ENCODE results near the gene PDE8B. TPM values are rescaled to one million over a fixed set of nuclear protein-coding genes. Genes with fewer than 3 reads are reported as not detected.

Gene PDE8B
- total and polyA plus RNA-seq, 2 donors (not counting 1 experiment from before 2014, with no cell fraction given), result 0.07 TPM; not detected in 1

DNA sequence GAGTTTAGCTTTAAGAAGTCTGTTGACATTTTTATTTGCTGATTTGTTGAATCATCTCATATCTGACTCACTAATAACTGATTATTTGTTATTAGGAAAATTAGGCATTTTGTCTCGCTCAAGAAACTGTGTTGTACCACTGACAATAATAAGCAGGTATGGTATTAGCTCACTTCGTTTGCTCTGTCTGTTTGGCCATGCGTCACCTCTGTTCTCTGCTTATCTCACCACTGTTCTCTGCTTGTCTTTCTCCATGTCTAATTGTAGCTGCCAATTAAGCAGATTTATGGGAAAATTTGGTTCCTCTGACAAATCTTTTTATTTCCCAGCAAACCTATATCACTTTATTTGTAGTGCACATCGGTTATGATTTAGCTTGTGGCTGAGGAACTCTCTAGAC lies 142.8 kb downstream of the PDE8B start:
- ChIA-PET POLR2A (no interaction called here), CTCF (no interaction called here)
- Mint-ChIP-seq H3K4me1 (peaks cover 7% of the 10 kb centered on the region), H3K4me3 (no peak overlapping the region), H3K27ac (no peak overlapping the region), H3K9me3 (ENCODE audit: insufficient read depth) (no peaks in the 10 kb centered on the region), H3K27me3 (no peaks in the 10 kb centered on the region)
- H3K27me3 ChIP-seq (replicated peaks in 1 of 4; ENCODE audit: control extremely low read depth in 1 of 4, control insufficient read depth in 3 of 4, insufficient read depth in 4 of 4, low read length in 3 of 4), result peaks cover 0 to 2% (median 0%) of the 10 kb centered on the region in 4 experiments
- DNase-seq, result no peak
- H3K9ac ChIP-seq (ENCODE audit: low read length), result no peak overlapping the region
- no peak for ATAC-seq (ENCODE audit: low read depth)
- WGBS (ENCODE audit: insufficient coverage), result 100% methylated on average over 2 of the region's 4 CpGs
- no peak overlapping the region for H3K4me3 ChIP-seq (ENCODE audit: control extremely low read depth in 1 of 5, extremely low read depth in 1 of 5, insufficient read depth in 1 of 5, low read depth in 2 of 5, low read length in 4 of 5)
- TF ChIP-seq, protein P1, sequence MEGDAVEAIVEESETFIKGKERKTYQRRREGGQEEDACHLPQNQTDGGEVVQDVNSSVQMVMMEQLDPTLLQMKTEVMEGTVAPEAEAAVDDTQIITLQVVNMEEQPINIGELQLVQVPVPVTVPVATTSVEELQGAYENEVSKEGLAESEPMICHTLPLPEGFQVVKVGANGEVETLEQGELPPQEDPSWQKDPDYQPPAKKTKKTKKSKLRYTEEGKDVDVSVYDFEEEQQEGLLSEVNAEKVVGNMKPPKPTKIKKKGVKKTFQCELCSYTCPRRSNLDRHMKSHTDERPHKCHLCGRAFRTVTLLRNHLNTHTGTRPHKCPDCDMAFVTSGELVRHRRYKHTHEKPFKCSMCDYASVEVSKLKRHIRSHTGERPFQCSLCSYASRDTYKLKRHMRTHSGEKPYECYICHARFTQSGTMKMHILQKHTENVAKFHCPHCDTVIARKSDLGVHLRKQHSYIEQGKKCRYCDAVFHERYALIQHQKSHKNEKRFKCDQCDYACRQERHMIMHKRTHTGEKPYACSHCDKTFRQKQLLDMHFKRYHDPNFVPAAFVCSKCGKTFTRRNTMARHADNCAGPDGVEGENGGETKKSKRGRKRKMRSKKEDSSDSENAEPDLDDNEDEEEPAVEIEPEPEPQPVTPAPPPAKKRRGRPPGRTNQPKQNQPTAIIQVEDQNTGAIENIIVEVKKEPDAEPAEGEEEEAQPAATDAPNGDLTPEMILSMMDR (IDR thresholded peaks at IDR 0.05), result no peak
- TF ChIP-seq EZH2 (IDR thresholded peaks at IDR 0.05; ENCODE audit: borderline replicate concordance, insufficient read depth, low read depth, low read length, poor library complexity, severe bottlenecking), result no peak
- H3K4me1 ChIP-seq (ENCODE audit: control insufficient read depth in 2 of 2, insufficient read depth in 2 of 2, low read length in 2 of 2), result peaks cover 0 to 6% of the 10 kb centered on the region in 2 donors
- no peaks in the 10 kb centered on the region for H4K20me1 ChIP-seq (ENCODE audit: control insufficient read depth, insufficient read depth, low read length, poor library complexity, severe bottlenecking)
- no peak overlapping the region for H2AFZ ChIP-seq (ENCODE audit: insufficient read depth, low read depth, low read length, poor library complexity, severe bottlenecking)
- no peaks in the 10 kb centered on the region for H3K9me3 ChIP-seq (ENCODE audit: control extremely low read depth in 1 of 3, control insufficient read depth in 2 of 3, insufficient read depth in 1 of 3, low read length in 2 of 3)
- intact Hi-C loops (cut with micrococcal nuclease), result no loop called here
- no peak overlapping the region for H3K4me2 ChIP-seq (replicated peaks; ENCODE audit: low read depth, low read length, poor library complexity, severe bottlenecking)
- H3K27ac ChIP-seq (ENCODE audit: low read length in 2 of 2), result no peak overlapping the region
- no peaks in the 10 kb centered on the region for H3K79me2 ChIP-seq (ENCODE audit: control insufficient read depth, insufficient read depth, low read length)
- no peaks in the 10 kb centered on the region for H3K36me3 ChIP-seq (replicated peaks in 1 of 2; ENCODE audit: control extremely low read depth in 1 of 2, control insufficient read depth in 1 of 2, extremely low read depth in 1 of 2, insufficient read depth in 2 of 2, low read length in 1 of 2)

DNA sequence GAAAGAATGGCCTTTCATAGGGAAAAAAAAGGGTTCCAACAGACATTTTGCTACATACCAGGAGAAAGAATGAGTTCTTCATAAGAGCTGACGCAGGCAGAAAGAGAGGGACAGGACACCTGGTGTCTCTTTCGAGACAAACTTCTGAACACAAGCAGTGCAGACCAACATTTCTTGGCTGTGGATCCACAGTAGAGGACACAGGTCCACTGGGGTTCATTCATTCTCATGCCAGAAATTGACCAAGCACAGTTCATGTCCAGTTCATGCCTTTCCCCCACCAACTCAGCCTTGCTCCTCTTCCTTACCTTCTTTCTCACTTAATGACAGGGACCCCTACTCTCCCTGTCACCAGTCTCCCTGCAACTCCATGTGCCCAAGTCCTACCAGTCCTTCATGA lies 144.0 kb downstream of the PDE8B start:
- H3K9me3 Mint-ChIP-seq (ENCODE audit: insufficient read depth), result no peaks in the 10 kb centered on the region
- intact Hi-C loops (cut with micrococcal nuclease), result no loop called here
- peaks cover 7% of the 10 kb centered on the region for H3K4me1 Mint-ChIP-seq
- ChIA-PET CTCF (no interaction called here), POLR2A (no interaction called here)
- Histone ChIP-seq H4K20me1 (ENCODE audit: control insufficient read depth, insufficient read depth, low read length, poor library complexity, severe bottlenecking) (no peaks in the 10 kb centered on the region), H3K4me1 (ENCODE audit: control insufficient read depth in 2 of 2, insufficient read depth in 2 of 2, low read length in 2 of 2) (peaks cover 0 to 6% of the 10 kb centered on the region in 2 donors), H3K4me3 (ENCODE audit: control extremely low read depth in 1 of 5, extremely low read depth in 1 of 5, insufficient read depth in 1 of 5, low read depth in 2 of 5, low read length in 4 of 5) (no peak overlapping the region), H3K9ac (ENCODE audit: low read length) (no peak overlapping the region), H3K9me3 (ENCODE audit: control extremely low read depth in 1 of 3, control insufficient read depth in 2 of 3, insufficient read depth in 1 of 3, low read length in 2 of 3) (no peaks in the 10 kb centered on the region), H3K4me2 (replicated peaks; ENCODE audit: low read depth, low read length, poor library complexity, severe bottlenecking) (no peak overlapping the region), H2AFZ (ENCODE audit: insufficient read depth, low read depth, low read length, poor library complexity, severe bottlenecking) (no peak overlapping the region), H3K27me3 (replicated peaks in 1 of 4; ENCODE audit: control extremely low read depth in 1 of 4, control insufficient read depth in 3 of 4, insufficient read depth in 4 of 4, low read length in 3 of 4) (no peaks in the 10 kb centered on the region), H3K79me2 (ENCODE audit: control insufficient read depth, insufficient read depth, low read length) (no peaks in the 10 kb centered on the region), H3K27ac (ENCODE audit: low read length in 2 of 2) (no peak overlapping the region), H3K36me3 (replicated peaks in 1 of 2; ENCODE audit: control extremely low read depth in 1 of 2, control insufficient read depth in 1 of 2, extremely low read depth in 1 of 2, insufficient read depth in 2 of 2, low read length in 1 of 2) (no peaks in the 10 kb centered on the region)
- no peak for ATAC-seq (ENCODE audit: low read depth)
- no peak overlapping the region for H3K4me3 Mint-ChIP-seq
- H3K27ac Mint-ChIP-seq, result no peak overlapping the region
- H3K27me3 Mint-ChIP-seq, result no peaks in the 10 kb centered on the region
- no peak for TF ChIP-seq EZH2 (IDR thresholded peaks at IDR 0.05; ENCODE audit: borderline replicate concordance, insufficient read depth, low read depth, low read length, poor library complexity, severe bottlenecking)
- TF ChIP-seq, protein P1 (IDR thresholded peaks at IDR 0.05), result no peak
- 100% methylated on average over 2 of the region's 2 CpGs for WGBS (ENCODE audit: insufficient coverage)
- DNase-seq, result no peak
